ENCODE results near the gene HAND1.
"Not testable (repeated sequence)": the region's sequence is repeated elsewhere in the genome, so short reads cannot be mapped to it uniquely, and the experiment has no call there.

Gene HAND1

DNA sequence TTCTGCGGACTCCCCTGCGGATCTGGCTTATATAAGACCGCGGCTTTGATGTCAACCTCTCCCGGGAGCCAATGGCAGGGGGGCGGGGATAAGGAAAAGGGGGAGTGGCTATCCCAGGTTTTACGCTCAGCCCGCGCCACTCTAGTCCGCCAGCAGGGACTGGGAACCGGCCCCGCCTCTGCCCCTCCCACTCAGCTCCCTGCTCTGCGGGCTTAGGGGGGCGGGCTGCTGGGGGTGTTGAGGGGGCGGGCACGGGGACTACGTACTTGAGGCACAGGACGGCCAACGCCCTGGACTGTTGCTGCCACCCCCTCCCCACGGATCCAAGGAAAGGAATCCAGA, at the start of gene HAND1:
HAND1 (minus strand) TSS at position 4 of the 342 bp plus-strand sequence. CDS start 219 bp downstream, outside the sequence.
- no peak for DNase-seq

DNA sequence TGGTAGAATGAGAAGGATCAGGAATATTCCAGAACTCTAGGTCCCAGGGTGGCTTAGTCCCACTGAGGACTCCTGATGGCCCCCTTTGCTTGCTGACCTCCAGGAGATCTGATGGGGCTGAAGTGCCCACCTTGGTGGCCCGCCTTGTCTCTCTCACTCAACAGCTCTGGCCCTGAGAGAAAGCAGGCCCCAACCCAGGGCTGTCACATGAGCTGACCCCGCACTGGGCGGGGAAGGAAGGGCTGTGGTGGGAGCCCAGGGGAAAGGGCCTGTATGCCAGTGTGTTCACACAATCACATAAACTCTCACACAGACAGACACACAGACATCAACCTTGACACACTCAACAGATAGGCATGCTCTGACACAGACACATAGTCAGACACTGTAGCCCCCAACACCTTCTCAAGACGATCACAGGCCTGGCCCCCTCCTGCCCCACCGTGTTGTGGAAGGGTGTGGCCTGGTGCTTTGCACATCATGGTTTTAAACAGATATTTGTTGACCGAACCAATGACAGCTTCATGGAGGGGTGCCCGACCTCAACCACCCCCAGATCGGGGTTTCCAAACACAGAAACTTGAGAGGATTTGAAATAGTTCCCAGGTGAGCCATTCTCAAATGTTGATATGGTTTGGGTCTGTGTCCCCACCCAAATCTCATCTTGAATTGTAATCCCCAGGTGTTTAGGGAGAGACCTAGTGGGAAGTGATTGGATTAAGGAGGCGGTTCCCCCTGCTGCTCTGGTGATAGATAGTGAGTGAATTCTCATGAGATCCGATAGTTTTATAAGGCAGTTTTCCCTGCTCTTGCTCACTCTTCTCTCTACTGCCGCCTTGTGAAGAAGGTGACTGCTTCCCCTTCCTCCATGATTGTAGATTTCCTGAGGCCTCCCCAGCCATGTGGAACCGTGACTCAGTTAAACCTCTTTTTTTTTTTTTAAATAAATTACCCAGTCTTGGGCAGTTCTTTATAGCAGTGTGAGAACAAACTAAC, 48.5 kb upstream of the HAND1 start:
- DNase-seq, result no peak

DNA sequence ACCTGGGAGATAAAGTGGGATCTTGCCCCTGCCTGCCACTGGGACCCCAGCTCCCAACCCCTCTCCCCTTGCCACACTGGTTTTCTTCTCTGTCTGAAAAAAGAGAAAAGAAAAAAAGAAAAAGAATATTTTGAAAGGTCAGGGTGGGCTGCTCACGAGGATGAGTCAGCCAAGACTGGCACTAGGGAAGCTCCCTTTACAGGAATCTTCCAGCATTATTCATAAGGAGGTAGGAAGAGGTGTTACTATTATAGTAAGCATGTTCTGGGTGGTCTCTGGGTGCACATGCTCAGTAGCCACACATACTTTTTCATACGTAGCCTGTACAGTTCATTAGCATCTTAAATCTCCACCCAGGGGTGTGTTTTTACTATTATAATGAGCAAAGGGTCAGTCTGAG, 46.8 kb upstream of the HAND1 start:
- no peak for DNase-seq

DNA sequence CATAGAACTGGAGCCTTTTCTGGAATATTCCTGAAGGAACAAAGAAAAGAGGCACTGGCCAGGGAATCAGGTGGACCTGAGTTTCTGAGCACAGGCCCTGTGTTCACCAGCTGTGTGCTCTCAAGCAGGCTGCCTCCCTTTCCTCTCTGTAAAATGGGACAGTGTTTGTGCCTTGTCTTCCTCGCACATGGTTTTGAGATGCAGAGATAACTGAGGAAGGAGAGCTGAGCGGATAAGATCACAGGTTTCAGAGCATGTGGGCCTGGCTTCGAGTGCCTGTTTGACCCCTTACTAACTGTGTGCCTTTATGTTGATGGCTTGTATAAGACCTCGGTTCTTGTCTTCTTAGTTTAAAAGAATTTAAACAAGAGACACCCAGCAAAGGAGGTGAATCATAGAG, 46.2 kb upstream of the HAND1 start:
- no peak for DNase-seq

DNA sequence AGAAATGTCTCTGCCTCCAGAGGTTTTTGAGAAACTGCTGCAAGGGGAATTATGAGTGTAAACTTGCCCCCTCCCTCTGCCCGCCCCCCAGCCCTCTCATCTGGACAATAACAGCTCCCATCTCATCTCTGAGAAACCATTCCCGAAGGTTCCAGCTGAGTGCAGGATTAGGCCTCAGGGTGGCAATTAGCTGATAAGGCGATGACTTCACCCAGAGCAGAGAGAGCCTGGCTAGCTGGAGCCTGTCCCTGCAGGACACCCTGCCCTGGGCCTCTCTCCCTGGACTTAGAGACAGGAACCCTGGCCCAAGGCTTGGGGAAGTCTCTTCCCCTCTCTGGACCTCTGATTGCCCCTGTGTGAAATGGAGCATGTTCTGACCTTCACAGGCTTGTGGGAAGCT, 45.7 kb upstream of the HAND1 start:
- no peak for DNase-seq

DNA sequence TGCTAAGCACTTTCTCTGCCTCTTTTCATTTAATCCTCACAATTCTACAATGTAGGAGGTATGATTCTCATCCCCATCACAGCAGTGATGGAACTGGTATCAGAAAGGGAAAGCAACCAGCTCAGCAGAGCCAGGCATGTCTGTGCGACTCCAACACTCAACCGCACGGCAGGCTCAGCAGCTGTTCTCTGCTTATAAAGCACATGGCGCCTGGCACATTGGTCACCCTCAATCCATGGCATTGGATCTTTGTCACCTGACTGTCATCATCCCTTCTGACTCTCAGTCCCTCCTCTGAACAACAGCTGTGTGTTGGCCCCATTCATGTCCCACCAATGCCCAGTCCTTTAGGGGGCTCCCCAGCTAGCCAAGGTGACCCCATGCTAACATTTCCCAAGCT, 45.1 kb upstream of the HAND1 start:
- DNase-seq, result no peak

DNA sequence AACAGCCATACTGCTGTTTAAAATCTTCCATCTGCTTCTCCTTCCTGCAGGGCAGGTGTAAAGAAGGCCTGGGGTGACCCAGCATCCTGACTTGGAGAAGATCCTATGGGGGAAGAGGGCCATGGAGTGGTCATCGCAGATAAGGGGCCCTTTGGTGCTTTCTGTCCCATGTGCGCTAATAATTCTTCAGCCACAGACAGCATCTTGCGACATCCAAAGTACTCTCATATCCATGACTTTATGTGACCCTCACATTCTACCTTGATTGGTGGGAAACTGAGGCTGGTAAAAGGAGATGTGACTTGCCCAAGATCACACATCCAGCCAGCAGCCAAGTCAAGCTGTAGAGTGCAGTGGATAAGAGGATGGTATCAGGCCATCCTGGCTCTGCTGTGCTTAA, 44.3 kb upstream of the HAND1 start:
- no peak for DNase-seq

DNA sequence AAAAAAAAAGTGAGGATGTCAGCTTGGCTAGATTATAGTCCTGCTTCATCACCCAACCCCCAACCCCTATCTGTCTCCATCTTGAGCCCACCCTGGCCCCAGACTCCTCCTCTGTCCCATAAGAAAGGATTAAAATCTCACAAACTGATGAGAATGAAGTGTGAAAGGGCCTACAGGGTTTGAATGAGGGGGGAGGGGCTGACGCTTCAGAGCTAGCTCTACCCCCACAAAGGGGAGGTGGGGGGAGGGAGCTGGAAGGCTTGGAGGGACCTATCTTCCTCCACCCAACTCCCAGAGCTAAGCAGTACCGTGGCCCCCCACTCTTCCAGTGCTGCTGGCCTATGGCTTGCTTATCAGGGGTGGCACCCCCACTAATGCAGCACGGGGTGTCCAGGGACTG, 43.7 kb upstream of the HAND1 start:
- DNase-seq, result no peak

DNA sequence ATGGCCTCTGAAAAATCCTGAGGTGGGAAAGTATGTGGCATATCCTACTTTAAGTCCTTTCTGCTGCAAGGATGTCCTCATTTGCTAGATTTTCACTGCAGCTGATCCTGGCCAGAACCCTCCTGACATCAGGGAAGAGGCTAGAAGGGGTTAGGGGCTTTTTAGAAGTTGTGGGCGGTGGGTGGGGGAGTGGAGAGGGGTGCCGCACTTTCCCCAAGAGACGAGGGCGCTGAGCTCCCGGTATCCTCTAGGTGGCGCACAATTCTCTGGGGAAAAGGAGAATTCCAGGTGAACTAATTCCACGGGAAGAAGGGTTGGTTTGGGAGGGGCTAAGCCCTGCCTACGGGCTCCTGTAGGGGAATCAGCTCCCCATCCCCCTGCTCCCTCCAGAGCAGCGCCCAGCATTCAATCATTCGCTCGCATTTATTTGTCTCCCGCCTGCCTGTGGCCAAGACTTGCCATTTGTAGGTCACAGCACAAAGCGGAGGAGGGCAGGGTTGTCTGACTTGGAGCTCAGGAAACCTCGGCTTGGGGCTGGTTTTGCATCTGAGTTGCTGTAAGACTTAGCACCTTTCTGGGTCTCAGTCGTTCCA, 42.9 kb upstream of the HAND1 start:
- no peak for DNase-seq

DNA sequence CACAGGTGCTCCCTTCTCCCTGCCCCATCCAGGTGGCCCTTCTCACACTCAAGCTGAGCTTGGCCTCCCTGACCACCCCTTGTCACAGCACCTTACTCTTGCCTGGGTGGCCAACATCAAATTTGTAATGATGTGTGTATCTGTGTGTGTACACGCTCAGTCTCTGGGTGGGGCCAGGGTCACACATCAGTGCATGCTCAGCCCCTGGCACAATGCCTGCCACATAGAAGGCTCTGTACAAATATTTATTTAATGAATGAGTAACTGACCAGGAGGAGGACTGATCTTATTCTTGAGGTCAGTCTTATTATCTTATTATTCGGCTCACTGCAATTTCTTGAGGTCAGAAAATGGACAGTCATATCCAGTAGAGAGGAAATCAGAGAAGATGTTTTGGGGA, 41.3 kb upstream of the HAND1 start:
- DNase-seq, result no peak

DNA sequence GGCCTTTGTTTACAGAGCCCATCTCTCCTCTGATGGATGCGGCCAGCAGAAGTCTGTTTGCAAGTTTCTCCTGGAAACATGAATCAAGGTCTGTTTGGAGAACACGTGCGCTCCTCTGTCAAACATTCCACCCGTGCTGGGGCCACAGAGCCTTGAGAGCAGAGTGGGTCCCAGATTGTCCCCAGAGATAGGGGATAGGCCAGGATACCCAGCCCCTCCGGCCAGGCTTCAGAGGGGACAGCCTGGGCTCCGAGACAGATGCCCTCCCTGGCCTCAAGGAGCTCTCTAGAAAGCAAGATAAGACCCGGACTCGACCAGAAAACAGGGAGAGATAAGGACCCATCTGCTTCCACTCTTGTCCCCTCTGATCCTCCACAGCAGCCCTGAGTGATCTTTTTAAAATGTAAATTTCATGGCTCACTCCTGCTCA, 40.4 kb upstream of the HAND1 start:
- DNase-seq, result no peak

DNA sequence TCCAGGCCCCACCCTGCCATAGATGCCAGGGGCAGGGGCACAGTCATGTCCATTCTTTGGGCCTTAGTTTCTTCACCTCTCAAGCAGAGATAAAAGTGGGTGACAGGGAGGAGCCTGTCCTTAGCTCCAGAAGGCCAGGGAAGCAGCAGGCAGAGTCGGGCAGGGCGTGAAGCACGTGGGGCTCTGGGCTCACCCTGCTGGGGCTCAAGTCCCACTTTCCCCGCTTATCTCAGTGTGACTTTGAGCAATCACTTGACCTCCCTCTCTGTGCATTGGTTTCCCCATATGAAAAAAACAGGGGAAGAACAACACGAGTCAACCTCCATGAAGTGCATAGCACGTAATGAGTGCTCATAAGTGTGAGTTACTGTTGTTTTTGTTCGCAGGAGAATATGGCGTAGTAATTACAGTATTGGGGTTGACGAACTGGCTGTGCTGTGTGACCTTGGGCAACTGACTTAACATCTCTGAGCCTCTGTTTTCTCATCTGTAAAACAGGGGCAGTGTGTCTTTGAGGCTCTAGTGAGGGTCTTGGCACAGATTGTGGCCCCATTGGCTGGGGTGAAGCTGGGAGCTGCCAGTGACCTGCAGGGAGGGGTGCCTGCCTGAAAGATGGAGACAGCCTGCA, 39.9 kb upstream of the HAND1 start:
- no peak for DNase-seq

DNA sequence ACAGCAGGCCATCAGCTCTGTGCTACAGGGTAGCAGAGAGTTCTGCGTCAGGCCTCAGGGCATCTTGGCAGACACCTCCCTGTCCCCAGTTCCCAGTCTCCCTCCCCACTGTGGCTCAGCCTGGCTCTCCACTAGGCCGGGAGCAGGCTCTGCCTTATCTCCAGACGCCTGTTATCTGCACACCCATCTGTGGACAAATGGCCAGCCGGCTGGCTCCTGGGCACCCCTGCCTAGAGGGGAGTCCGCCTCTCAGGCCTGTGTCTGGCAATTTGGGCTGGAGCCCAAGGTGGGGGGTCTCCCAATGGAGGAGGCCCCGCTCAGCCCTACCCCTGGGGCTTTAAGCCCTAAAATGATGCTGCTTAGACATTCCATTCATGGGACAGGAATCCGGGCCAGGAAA, 39.2 kb upstream of the HAND1 start:
- DNase-seq, result no peak

DNA sequence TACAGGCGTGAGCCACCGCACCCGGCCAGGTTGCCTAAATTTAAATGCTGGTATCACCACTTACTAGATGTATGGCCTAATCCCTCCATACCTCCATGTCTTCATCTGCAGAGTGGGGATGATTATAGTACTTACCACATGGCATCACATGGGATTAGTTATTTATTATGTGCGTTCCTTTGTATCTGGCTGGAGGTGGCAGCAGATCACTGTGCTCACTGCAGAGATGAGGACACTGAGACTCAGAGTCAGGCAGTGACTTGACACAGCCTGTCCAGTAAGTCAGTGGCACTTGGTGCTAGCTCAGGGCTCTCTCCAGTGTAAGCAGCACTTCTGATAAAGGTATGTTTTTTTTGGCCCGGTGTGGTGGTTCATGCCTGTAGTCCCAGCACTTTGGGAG, 38.4 kb upstream of the HAND1 start:
- DNase-seq, result no peak

DNA sequence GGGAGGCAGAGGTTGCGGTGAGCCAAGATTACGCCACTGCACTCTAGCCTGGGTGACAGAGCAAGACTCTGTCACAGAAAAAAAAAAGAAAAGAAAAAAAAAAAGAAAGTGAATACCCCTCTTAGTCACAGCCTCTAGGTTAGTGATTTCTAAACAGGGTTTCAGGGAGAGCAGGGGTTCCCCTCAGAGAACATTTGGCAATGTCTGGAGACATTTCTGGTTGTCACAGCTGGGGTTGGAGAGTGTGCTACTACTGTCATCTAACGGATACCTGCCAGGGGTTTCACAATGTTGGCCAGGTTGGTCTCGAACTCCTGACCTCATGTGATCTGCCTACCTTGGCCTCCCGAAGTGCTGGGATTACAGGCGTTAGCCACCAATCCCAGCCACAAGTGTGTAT, 37.5 kb upstream of the HAND1 start:
- DNase-seq, result not testable (repeated sequence)

DNA sequence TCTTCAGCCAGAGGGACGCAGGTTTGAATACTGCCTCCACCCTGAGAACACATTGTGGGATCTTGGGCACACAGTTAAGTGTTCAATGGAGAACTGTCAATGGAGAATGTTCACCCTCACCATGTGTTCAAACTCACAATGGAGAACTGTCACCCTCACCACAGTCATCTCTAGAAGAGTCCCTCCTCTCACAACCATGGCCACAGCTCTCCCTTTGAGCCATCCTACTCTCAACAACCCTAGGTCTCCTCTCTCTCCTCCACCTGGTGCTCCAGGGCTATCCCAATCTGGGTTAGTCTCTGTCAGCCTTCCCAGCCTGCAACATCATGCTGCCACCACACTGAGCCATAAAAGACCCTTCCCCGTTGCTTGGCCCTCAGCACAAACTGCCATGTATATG, 36.3 kb upstream of the HAND1 start:
- no peak for DNase-seq

DNA sequence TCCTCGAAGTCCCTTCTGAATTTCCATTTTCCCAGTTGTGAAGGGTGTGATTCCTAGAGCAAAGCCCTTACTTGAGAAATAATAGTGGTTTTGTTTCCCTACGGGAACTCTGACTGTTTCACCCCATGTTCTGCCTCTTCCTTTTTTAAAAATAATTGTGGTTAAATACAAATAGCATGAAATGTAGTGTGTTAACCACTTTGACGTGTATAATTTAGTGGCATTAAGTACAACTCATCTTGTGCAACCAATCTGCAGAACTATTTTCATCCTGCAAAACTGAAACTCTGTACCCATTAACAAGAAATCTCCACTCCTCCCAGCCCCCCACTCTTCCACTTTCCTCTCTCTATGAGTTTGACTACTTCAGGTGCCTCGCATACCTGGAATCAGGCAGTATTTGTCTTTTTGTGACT, 35.6 kb upstream of the HAND1 start:
- DNase-seq, result no peak

DNA sequence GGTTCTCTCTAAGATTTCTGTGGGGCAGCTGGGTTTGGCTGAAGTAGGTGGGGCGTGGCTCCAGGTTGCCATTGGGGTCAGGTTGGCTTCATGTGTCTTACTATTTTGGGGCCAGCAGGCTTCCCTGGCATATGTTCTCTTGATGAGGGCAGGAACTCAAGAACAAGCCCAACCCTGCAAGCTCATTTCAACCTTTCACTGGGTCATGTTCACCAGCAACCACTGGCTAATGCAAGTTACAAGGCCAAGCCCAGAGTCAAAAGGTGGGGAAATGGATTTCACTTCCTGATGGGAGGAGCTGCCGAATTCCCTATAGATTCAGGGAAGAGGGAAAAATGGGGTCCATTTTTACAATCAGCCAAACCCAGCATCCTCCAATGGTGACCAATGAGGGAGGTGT, 34.0 kb upstream of the HAND1 start:
- DNase-seq, result no peak

DNA sequence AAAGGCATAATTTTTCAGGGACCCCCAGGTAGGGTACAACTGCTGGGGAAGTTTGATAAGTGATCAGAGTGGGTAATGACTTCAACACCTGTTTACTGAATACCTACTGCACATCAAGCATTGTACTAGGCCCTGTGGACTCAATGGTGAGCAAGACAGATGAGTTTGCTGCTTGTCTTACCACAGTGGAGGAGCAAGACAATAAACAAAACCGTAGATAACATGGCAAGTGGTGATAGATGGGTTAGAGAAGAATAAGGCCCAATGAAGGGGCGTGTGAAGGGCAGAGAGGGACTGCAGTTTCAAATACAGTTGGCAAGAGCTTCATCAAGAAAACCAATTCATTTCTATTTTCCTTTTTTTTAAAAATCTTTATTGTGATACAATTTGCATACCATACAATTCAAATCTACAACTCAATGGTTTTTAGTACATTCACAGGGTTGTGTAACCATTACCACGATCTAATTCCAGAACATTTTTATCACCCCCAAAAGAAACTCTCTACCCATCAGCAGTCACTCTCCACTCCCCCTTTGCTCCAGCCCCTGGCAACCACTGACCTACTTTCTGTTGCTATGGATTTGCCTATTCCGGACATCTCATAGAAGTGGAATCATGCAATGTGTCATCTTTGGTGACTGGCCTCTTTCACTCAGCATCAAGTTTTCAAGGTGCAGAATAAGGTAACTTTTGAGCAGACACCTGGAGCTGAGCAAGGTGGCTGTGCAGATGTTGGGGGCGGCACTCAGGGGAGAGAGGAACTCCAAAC, 31.9 kb upstream of the HAND1 start:
- DNase-seq, result no peak

DNA sequence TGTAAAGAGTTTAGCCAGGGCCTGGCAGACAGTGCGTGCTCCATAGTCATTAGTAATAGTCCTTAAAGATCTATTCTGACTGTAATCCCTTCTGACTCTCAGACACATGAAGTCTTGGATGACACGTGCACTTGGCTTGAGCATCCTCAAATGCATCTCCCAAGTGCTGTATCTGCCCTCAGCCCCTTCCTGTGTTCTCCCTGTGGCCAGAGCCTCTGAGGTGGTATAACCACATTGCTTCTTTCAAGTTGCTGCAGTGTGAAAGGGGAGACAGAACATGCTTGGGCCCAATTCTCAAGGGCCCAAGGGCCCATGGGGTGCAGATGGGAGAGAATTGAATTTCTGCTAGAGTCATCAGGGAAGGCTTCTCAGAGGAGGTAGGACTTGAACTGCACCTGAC, 30.1 kb upstream of the HAND1 start:
- no peak for DNase-seq

DNA sequence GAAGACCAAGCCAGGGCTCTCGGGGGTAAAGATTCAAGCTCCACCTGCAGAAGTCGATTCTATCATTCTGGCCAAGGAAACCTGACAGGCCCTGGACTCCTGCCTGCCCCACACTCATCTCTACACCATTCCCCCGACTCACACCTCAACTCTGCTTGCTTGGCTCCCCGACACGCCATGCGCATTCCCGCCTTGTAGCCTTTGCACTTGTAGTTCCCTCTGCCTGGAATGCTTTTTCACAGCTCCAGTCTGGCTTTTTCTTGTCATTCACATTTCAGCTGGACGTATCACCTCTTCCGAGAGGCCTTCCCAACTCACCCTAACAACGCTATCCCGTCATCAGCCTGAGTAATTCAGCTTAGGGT, 28.7 kb upstream of the HAND1 start:
- DNase-seq, result no peak

DNA sequence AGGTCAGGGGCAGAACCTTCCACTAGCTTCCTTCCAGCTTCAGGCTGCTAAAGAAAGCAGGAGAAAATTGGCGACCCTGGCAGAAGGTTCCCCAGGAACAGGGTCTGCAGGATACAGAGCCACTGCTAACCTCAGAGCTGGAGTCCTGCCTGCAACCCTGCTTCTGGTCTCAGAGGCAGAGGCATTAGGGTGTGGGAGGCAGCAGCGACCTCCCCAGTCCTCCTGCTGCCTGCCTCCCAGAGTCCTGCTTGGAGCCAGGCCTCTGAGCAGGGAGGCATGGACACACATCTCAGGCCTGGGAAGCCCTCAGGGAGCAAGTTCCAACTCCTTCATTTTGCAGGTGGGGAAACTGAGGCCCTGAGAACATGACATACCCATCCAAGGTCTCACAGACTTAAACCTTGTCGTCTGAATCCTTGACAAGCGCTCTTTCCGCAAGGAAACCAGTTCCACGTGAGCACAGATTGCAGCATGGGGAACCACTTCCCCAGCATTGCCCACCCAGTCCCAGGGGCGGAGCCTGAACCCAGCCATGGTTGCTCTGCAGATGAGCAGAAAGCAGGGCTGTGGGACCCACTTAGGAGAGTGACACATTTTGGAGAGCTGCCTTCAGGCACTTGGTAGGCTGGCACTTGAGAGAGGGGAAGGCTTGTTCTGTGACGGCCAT, 28.2 kb upstream of the HAND1 start:
- no peak for DNase-seq

DNA sequence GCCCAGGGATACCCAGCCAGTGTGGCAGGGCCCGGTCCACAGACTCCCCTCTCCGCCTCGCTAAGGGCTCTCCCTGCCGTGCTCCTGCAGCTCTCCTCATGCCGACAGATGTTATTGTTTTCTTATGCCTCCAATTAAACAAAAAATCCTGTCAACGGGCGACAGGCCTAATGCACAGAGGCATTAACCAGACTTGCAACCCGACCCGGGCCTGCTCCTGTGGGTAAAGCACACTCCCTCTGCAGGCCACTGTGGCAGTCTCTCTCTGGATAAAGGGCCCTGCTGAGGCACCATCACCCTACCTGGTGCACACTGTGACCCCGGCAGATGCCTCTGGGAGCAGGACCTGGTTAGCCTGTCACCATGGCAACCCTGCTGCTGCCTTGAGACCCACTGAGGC, 27.5 kb upstream of the HAND1 start:
- no peak for DNase-seq

Data from CD4-positive, alpha-beta T cell treated with Interleukin-4 for 1 hour (primary cell).